Effector memory CD8-positive, alpha-beta T cell (primary cell): ENCODE measurements around the gene PAK6.
A peak's percentile ranks its signal among the peaks of the same experiment; 100 is the strongest.

Experiments
- ATAC-seq: fragments of 150-1000 bp; cut with Tn5 transposase; replicated peaks from 2 replicates; pipeline ENCODE4 v1.10.0; 2021; ENCODE audit warnings: mild to moderate bottlenecking, moderate library complexity
- DNase-seq, 3 experiments: peaks; one replicate each; pipeline ENCODE4 v3.0.0; 2021
- H3K27ac Mint-ChIP-seq, 2 donors: one replicate each; pipeline ENCODE4 v1.8.0; 2022; ENCODE audit warnings: mild to moderate bottlenecking in 2 of 2, mixed read lengths in 2 of 2, moderate library complexity in 2 of 2
- H3K27me3 Mint-ChIP-seq, 2 donors: one replicate each; pipeline ENCODE4 v1.8.0; 2022; ENCODE audit warnings: mixed read lengths in 2 of 2
- H3K36me3 Mint-ChIP-seq: one replicate; pipeline ENCODE4 v1.8.0; 2022; ENCODE audit warnings: mild to moderate bottlenecking, moderate library complexity, mixed read lengths; ENCODE audit not compliant: insufficient read depth
- H3K4me1 Mint-ChIP-seq, 2 donors: one replicate each; pipeline ENCODE4 v1.8.0; 2022; ENCODE audit warnings: low read depth in 2 of 2, mixed read lengths in 2 of 2
- H3K4me3 Mint-ChIP-seq, 2 donors: one replicate each; pipeline ENCODE4 v1.8.0; 2022; ENCODE audit warnings: mild to moderate bottlenecking in 2 of 2, mixed read lengths in 2 of 2, moderate library complexity in 2 of 2
- H3K9me3 Mint-ChIP-seq, 2 donors: one replicate each; pipeline ENCODE4 v1.8.0; 2022; ENCODE audit warnings: mixed read lengths in 2 of 2

The PAK6 gene

DNA sequence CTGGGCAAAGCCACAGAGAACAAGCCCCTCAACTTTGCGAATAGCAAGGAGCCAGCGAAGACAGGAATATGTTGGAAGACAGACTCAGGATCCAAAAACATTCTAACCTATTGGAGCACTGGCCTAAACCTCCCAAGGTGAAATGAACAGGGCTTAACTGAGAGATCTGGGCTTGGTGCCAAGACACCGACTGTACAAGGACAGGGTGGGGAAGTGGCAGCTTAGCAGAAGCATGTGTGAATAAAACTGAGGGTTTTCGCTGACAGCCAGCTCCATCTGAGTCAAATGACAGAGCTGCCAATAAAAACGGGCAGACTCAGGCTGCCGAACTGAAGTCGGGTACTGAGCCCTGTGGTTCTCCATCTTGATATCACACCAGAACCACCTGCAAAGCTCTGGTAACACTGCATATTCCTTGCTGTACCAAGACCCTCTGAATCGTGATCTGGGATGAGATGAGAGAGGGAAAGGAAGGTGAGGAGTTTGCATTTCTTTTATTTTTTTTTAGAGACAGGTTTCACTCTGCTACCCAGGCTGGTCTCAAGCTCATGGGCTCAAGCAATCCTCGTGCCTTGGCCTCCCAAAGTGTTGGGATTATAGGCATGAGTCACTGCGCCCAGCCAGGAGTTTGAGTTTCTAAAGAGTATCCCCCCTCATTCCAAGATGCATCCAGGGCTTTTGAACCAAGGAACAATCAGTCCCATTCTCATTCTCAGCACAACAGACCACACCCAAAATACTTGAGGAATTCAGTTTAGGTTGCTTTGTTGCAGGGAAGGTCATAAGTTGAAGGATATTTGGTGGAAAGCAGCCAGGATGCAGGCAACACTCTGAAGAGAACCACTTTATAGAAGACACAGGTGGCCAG lies 74.9 kb downstream of the PAK6 start:
- peak overlapping the region; percentile 86 to 93 for H3K27ac Mint-ChIP-seq
- H3K9me3 Mint-ChIP-seq = no peaks in the 10 kb centered on the region
- H3K4me1 Mint-ChIP-seq = peaks cover 30 to 46% of the 10 kb centered on the region in 2 donors
- H3K4me3 Mint-ChIP-seq = peak overlapping the region; percentile 70 to 78
- peak; percentile 73 to 75 (median 74) for DNase-seq
- peaks cover 0 to 10% of the 10 kb centered on the region in 2 donors for H3K27me3 Mint-ChIP-seq
- ATAC-seq = peak; percentile 93
- no peaks in the 10 kb centered on the region for H3K36me3 Mint-ChIP-seq

DNA sequence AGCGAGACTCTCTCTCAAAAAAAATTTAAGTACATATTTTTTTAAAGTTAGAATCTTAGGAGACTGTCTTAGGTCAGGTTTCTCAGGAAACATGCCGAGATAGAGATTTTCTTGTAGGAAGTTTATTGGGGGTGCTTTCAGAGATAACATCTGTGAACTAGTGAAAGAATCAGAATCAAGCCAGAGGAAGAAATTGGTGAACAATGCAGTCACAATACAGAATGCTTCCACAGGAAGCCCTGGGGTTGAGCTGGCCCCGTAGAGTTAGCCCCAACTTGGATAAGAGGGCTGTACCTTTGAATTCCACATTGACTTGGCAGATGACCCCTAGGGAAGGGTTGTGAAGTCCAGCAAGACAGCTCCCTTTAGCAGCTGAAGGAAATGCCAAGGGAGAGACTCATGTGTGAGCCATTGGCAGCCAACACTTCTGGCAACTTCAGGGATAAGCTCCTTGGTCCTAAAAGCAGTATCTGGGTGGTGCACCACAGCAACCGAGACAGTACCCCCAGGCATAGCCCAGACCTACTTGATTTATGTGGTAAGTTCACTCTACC lies 75.9 kb downstream of the PAK6 start:
- peaks cover 0 to 12% of the 10 kb centered on the region in 2 donors for H3K27me3 Mint-ChIP-seq
- no peaks in the 10 kb centered on the region for H3K36me3 Mint-ChIP-seq
- ATAC-seq = no peak
- H3K27ac Mint-ChIP-seq = peak overlapping the region; percentile 86 to 93
- peaks cover 21 to 35% of the 10 kb centered on the region in 2 donors for H3K4me1 Mint-ChIP-seq
- no peaks in the 10 kb centered on the region for H3K9me3 Mint-ChIP-seq
- H3K4me3 Mint-ChIP-seq = no peak overlapping the region
- no peak for DNase-seq

DNA sequence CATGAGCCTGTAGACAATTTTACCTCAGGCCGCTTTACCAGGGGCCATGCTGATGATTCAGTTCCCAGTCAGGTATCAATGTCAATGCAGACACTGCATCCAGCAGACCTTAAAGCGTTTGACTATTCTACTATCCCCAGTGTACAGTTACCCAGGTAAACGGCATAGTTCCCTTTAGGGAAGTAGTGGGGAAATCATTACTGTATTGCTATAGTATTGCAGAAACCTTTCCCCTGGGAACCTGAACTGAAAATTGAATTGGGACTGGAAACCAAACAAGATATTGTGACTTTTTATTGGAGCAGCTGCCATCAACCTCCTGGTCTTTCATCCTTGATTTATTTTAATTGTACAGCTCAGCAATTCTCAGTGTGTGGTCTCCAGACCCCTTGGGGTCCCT lies 78.1 kb downstream of the PAK6 start:
- Mint-ChIP-seq H3K4me3 (no peak overlapping the region), H3K27ac (peak overlapping the region in 1 of 2 donors; percentile 42), H3K27me3 (peaks cover 0 to 18% of the 10 kb centered on the region in 2 donors), H3K9me3 (no peaks in the 10 kb centered on the region), H3K36me3 (peaks cover 2% of the 10 kb centered on the region), H3K4me1 (peaks cover 30 to 39% of the 10 kb centered on the region in 2 donors)
- ATAC-seq (no peak), DNase-seq (no peak)

DNA sequence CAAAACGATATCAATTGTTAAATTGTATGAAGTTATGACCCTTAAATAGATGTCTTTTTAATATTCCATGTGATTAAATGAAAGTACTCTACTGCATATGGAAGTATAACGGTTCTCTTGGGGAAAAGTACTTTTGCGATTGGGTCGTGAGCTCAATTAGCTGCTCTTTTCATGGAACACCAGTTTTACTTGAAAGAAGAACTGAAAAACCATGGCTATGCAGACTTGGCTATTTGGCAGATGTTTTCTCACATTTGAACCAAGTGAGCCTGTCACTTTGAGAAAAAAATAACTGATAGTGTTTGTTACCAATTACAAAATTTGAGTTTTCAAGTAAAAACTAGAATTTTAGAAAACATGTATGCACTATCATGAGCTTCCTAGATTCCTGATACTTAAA lies 78.7 kb downstream of the PAK6 start:
- peaks cover 2% of the 10 kb centered on the region for H3K36me3 Mint-ChIP-seq
- H3K9me3 Mint-ChIP-seq = no peaks in the 10 kb centered on the region
- no peak overlapping the region for H3K4me3 Mint-ChIP-seq
- H3K4me1 Mint-ChIP-seq = peaks cover 32 to 44% of the 10 kb centered on the region in 2 donors
- DNase-seq = no peak
- no peak overlapping the region for H3K27ac Mint-ChIP-seq
- H3K27me3 Mint-ChIP-seq = peaks cover 0 to 18% of the 10 kb centered on the region in 2 donors
- no peak for ATAC-seq

DNA sequence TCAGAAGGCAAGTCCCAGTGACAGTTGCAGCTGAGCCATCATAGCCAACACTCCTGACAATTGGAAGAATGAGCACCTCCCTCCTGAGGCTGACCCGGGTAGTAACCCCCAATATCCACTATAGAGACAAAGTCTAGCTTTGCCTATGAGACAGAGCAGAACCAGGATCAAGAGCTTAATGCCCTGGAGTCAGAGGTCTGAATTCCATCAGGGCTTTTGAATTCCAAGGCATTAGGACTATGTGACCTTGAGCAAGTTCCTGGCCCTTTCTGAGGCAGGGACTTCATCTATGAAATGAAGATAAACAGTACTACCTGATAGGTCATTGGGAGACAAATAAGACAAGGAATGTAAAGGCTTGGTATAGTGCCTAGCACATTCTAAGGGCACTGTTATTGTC lies 81.5 kb downstream of the PAK6 start:
- H3K4me1 Mint-ChIP-seq = peaks cover 24 to 32% of the 10 kb centered on the region in 2 donors
- H3K27ac Mint-ChIP-seq = no peak overlapping the region
- peaks cover 0 to 18% of the 10 kb centered on the region in 2 donors for H3K27me3 Mint-ChIP-seq
- no peak overlapping the region for H3K4me3 Mint-ChIP-seq
- H3K9me3 Mint-ChIP-seq = no peaks in the 10 kb centered on the region
- H3K36me3 Mint-ChIP-seq = peaks cover 2% of the 10 kb centered on the region
- no peak for ATAC-seq
- no peak for DNase-seq

DNA sequence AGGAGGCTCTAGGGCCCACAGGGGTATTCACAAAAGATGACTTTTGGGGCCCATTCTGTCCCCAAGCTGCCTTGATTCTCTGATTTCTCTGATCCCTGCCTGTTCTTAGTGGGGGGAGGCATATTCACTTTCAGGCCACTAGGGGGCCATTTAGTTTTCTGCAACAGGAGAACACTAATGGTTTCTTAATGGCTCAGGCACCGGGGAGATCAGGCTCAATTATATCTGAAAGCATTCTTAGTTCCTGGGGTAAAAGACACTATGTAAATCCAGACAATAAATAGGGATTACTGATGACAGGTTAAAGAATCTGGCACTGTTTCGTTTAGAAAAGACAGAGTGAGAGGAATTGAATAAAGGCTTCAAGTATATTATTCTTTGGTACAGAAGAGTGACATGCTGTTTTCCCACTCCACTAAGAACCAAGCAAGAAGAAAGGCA lies 82.1 kb downstream of the PAK6 start:
- peak; percentile 19 for ATAC-seq
- Mint-ChIP-seq H3K36me3 (peaks cover 2% of the 10 kb centered on the region), H3K9me3 (no peaks in the 10 kb centered on the region)

DNA sequence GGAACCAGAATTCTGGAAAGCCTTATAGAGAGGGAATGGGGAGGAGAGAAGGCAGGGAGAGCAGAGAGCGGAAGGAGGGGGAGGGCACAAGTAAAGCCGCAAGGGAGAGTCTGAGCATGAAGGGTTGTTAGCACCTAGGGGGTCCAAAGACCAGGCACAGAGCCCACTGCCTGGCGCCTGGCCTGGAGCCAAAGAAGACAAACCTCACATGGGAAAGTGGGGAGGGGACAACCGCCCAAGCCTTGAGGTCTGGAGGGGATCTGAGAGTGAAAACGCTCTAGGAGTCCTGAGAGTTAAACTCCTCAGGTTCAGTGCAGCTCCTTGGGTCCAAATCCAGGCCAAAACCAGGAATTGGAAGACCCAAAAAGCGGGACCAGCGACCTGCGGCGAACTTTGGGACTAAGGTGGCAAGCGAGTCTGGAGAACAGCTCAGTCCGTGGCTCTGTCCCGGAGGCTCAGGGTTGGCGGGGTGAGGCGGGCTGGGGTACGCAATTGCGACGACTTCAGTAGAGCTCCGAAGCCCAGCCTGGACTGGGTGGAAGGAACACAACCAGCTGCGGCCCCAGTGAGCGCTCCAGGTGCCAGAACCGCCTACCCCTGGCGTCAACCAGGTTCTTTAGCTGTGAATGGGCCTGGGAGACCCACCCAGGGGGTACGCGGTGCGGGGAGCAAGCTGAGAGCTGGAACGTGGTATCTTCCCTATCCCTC lies 83.8 kb downstream of the PAK6 start:
- Mint-ChIP-seq H3K9me3 (no peaks in the 10 kb centered on the region), H3K4me3 (peak overlapping the region; percentile 64 to 76), H3K27ac (peak overlapping the region in 1 of 2 donors; percentile 7), H3K36me3 (peaks cover 2% of the 10 kb centered on the region), H3K4me1 (peaks cover 25 to 26% of the 10 kb centered on the region in 2 donors), H3K27me3 (peaks cover 0 to 9% of the 10 kb centered on the region in 2 donors)
- peak; percentile 0 for ATAC-seq
- no peak for DNase-seq

More for the DNA sequence above, 82.1 kb downstream of the PAK6 start:
- Mint-ChIP-seq H3K4me3 (peak overlapping the region; percentile 36 to 45), H3K27me3 (peaks cover 0 to 18% of the 10 kb centered on the region in 2 donors), H3K27ac (no peak overlapping the region), H3K4me1 (peaks cover 23 to 29% of the 10 kb centered on the region in 2 donors)
- peak; percentile 49 to 55 (median 52) for DNase-seq

DNA sequence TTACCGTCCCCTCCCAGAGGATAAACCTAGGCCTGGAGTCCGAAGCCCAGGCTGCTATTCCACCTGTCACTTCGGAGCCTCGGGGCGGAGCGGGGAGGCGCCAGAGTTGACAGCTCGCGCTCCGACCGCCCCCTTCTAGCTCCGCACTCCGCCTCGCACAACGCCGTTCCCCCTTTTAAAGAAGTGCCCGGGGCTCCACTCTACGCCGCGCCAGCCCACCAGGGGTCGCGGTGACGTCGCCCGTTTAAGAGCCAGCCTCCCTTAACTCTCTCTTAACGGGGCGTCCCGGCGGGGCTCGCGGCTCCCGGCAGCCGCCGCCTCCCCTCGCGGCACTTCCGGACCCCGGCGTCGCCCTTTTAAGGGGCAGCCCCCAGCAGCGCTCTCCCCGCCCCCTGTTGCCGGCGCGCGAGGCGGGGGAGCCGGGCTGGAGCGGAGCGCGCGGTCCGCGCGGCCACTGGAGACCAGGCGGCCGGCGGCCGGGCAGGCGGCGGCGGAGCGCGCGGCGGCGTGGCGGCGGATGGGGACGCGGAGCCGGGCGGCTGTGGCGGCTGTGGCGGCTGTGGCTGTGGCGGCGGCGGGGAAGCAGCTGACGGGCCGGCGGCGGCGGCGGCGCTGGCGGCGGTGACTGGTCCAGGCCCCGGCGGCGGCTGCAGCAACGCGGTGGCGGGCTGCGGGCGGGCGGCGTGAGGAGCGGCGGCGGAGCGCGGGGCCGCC lies 84.5 kb downstream of the PAK6 start, which contains the start of gene INAFM2:
INAFM2 (plus strand) TSS at position 454 of the 714 bp plus-strand sequence. CDS start 364 bp downstream, outside the sequence.
- peak within 1 kb of the TSS in 1 of 2 donors; percentile 7 for H3K27ac Mint-ChIP-seq
- no peaks in the 10 kb centered on the region for H3K9me3 Mint-ChIP-seq
- ATAC-seq = peak; percentile 88
- H3K4me3 Mint-ChIP-seq = peak within 1 kb of the TSS; percentile 68 to 76
- DNase-seq = peak; percentile 80 to 85 (median 81)
- H3K4me1 Mint-ChIP-seq = peaks cover 25 to 26% of the 10 kb centered on the region in 2 donors
- H3K36me3 Mint-ChIP-seq = peaks cover 2% of the 10 kb centered on the region
- H3K27me3 Mint-ChIP-seq = peaks cover 0 to 9% of the 10 kb centered on the region in 2 donors

DNA sequence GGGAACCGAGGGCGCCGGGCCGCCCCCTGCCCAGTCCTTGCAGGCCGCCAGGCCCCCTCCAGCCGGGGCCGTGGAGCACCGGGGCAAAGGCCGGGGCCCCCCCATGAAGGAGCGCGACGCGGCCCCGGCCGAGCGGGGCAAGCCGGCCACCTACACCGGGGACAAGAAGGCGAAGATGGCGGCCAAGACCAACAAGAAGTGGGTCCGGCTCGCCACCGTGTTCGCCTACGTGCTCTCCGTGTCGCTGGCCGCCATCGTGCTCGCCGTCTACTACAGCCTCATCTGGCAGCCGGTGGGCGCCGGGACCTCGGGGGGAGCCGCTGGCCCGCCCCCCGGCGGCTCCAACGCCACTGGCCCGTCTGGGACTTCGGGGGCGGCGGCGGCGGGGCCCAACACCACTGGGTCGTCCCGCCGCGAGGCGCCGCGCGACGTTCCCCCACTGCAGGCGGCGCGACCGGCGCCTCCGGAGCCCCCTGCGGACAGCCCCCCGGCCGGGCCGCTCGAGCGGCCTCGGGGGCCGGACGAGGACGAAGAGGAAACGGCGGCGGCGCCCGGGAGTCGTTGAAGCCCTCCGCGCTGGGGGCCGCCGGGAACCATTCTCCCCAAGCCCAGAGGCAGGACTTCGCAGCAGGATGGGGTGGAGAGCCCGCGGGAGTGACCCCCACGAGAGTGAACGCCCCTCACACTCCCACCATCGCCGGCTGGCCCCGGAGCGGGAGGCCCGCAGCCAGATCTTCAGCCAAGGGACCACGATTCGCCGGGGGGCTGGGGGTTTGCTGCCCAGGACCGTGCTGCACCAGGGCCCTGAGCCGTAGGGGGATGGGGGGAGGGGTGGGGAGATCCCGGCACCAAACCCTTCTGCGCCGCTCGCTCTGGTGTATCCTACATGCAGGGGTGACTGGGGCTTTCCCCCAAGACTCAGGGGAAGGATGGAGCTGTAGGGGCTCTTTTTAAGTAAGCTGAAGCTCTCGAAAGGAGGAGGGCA lies 85.4 kb downstream of the PAK6 start:
- ATAC-seq = no peak
- Mint-ChIP-seq H3K4me1 (peaks cover 27 to 29% of the 10 kb centered on the region in 2 donors), H3K36me3 (peaks cover 2% of the 10 kb centered on the region), H3K27ac (no peak overlapping the region), H3K27me3 (peaks cover 0 to 9% of the 10 kb centered on the region in 2 donors), H3K4me3 (peak overlapping the region; percentile 68 to 71), H3K9me3 (no peaks in the 10 kb centered on the region)
- DNase-seq = no peak

DNA sequence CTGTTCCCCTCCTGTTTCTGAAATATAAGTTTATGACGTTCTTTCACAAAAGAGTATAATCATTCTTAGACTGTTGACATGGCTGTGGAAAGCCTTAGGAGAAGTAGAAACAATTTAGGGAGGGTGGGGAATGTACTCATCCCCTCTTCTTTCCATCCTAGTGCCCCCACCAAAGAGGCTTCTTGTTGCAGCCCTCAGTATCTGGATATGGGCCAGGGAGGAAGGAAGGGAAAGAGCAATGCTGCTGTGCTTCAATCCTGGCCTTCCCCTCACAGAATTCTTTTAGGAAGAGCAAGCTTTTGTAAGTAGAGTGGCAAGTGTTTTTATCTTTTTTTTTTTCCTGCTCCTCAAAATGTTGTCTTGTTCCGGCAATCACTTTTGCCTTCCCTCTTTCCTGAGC lies 86.3 kb downstream of the PAK6 start:
- Mint-ChIP-seq H3K27ac (no peak overlapping the region), H3K4me1 (peaks cover 26 to 29% of the 10 kb centered on the region in 2 donors), H3K9me3 (no peaks in the 10 kb centered on the region), H3K4me3 (peak overlapping the region; percentile 68 to 71), H3K27me3 (peaks cover 0 to 3% of the 10 kb centered on the region in 2 donors), H3K36me3 (no peaks in the 10 kb centered on the region)
- ATAC-seq (no peak), DNase-seq (no peak)

DNA sequence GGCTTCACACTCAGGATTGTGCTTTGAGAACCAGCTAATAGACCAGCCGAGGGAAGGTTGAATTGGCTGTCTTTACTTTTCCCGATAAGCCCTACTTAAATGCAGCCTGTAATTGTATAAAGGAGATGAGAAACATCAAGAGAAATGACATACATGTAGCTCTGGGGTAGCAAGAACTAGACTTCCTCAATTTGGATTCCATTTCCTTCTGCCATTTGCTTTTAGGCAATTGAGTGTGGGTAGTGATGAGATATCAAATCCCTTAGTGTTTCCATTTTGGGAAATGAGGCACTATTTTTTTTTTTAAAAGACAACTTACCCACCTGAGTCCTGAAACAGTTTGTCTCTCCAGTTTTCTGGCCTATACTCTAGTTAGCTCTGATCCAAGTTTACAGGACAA lies 86.8 kb downstream of the PAK6 start:
- no peak for ATAC-seq
- H3K4me3 Mint-ChIP-seq = peak overlapping the region; percentile 68 to 71

More for the DNA sequence above, 86.8 kb downstream of the PAK6 start:
- Mint-ChIP-seq H3K9me3 (no peaks in the 10 kb centered on the region), H3K36me3 (no peaks in the 10 kb centered on the region), H3K27ac (no peak overlapping the region), H3K4me1 (peaks cover 22 to 29% of the 10 kb centered on the region in 2 donors), H3K27me3 (no peaks in the 10 kb centered on the region)
- no peak for DNase-seq
